Measurements from ENCODE around the gene HS6ST2.

GRCh38 chrX:132958091-132958703, at the start of gene HS6ST2:
- TF ChIP-seq TAF1 (IDR thresholded peaks at IDR 0.05; ENCODE audit: borderline replicate concordance, low read depth, low read length), result no peak
- TF ChIP-seq POLR2AphosphoS5 (IDR thresholded peaks at IDR 0.05; ENCODE audit: low read depth, low read length), result no peak
- no peak for TF ChIP-seq POLR2A (IDR thresholded peaks at IDR 0.05; ENCODE audit: low read depth, low read length)

All from GM12892 (cell line).